ENCODE results near the gene UBQLN1.

DNA sequence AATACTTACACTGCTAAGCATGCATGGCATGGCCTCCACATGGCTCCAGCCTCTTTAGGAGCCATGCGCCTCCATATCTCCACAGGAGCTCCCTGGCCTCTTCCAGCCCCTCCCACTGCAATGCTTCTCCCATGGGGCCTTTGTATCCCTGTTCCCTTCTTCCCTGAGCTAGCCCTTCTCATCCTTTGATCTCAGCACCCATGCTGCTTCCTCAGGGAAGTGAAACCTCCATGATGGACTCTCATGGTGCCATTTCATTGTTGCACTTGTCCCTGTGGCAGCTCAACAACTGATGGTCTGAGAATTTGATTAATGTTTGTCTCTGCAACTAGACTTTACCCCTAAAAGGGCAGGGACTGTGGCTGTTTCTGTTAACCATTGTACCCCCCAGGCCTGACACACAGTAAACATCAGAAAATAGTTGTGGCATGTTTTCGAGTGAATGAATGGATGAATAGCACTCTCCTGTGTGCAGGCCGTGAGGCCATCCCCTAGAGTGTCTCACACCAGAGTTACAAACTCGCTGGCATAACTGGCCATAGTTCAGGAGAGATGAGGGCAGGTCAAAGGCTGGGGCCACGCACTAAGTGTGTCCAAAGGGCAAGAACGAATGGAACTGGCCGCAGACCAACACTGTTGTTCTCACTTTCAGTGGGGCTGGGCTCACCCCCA is 78.2 kb downstream of the UBQLN1 start:
- TF ChIP-seq, protein P1, sequence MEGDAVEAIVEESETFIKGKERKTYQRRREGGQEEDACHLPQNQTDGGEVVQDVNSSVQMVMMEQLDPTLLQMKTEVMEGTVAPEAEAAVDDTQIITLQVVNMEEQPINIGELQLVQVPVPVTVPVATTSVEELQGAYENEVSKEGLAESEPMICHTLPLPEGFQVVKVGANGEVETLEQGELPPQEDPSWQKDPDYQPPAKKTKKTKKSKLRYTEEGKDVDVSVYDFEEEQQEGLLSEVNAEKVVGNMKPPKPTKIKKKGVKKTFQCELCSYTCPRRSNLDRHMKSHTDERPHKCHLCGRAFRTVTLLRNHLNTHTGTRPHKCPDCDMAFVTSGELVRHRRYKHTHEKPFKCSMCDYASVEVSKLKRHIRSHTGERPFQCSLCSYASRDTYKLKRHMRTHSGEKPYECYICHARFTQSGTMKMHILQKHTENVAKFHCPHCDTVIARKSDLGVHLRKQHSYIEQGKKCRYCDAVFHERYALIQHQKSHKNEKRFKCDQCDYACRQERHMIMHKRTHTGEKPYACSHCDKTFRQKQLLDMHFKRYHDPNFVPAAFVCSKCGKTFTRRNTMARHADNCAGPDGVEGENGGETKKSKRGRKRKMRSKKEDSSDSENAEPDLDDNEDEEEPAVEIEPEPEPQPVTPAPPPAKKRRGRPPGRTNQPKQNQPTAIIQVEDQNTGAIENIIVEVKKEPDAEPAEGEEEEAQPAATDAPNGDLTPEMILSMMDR (IDR thresholded peaks at IDR 0.05): no peak
- TF ChIP-seq RAD21 (IDR thresholded peaks at IDR 0.05; ENCODE audit: low read length) (no peak), EZH2phosphoT487 (IDR thresholded peaks at IDR 0.05; ENCODE audit: borderline replicate concordance, low read depth) (no peak), CHD2 (IDR thresholded peaks at IDR 0.05; ENCODE audit: low read length, partially characterized antibody) (no peak), MEF2A (IDR thresholded peaks at IDR 0.05; ENCODE audit: borderline replicate concordance, low read depth) (no peak), JUND (IDR thresholded peaks at IDR 0.05) (no peak)
- TF ChIP-seq, protein P2, sequence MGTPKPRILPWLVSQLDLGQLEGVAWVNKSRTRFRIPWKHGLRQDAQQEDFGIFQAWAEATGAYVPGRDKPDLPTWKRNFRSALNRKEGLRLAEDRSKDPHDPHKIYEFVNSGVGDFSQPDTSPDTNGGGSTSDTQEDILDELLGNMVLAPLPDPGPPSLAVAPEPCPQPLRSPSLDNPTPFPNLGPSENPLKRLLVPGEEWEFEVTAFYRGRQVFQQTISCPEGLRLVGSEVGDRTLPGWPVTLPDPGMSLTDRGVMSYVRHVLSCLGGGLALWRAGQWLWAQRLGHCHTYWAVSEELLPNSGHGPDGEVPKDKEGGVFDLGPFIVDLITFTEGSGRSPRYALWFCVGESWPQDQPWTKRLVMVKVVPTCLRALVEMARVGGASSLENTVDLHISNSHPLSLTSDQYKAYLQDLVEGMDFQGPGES (IDR thresholded peaks at IDR 0.05; ENCODE audit: low read depth, low read length): no peak
